ENCODE data around the gene FGF14.

FGF14 gene

GRCh38 chr13:102235689-102236088, 166.2 kb downstream of the FGF14 start:
- Histone ChIP-seq H3K4me1 (ENCODE audit: insufficient read depth, poor library complexity, severe bottlenecking) (peaks cover 22% of the 10 kb centered on the region), H3K36me3 (ENCODE audit: low read depth) (no peaks in the 10 kb centered on the region), H3K27me3 (ENCODE audit: insufficient read depth, poor library complexity, severe bottlenecking) (no peaks in the 10 kb centered on the region), H3K9me3 (ENCODE audit: severe bottlenecking) (no peaks in the 10 kb centered on the region), H3K4me3 (ENCODE audit: severe bottlenecking) (no peak overlapping the region), H3K27ac (ENCODE audit: poor library complexity, severe bottlenecking) (peak overlapping the region; percentile 61)
- ATAC-seq (ENCODE audit: low read depth) (peak; percentile 68), DNase-seq (ENCODE audit: low spot score) (no peak)
- no peak for TF ChIP-seq CTCF (IDR thresholded peaks at IDR 0.05; ENCODE audit: poor library complexity, severe bottlenecking)

GRCh38 chr13:102234618-102235017, 167.2 kb downstream of the FGF14 start:
- Histone ChIP-seq H3K4me3 (ENCODE audit: severe bottlenecking) (no peak overlapping the region), H3K36me3 (ENCODE audit: low read depth) (no peaks in the 10 kb centered on the region), H3K27ac (ENCODE audit: poor library complexity, severe bottlenecking) (peak overlapping the region; percentile 61), H3K27me3 (ENCODE audit: insufficient read depth, poor library complexity, severe bottlenecking) (no peaks in the 10 kb centered on the region), H3K9me3 (ENCODE audit: severe bottlenecking) (no peaks in the 10 kb centered on the region), H3K4me1 (ENCODE audit: insufficient read depth, poor library complexity, severe bottlenecking) (peaks cover 22% of the 10 kb centered on the region)
- TF ChIP-seq CTCF (IDR thresholded peaks at IDR 0.05; ENCODE audit: poor library complexity, severe bottlenecking): no peak
- DNase-seq (ENCODE audit: low spot score) (no peak), ATAC-seq (ENCODE audit: low read depth) (peak; percentile 90)

GRCh38 chr13:102233566-102234208, 168.2 kb downstream of the FGF14 start:
- TF ChIP-seq CTCF (IDR thresholded peaks at IDR 0.05; ENCODE audit: poor library complexity, severe bottlenecking): no peak
- H3K27ac ChIP-seq (ENCODE audit: poor library complexity, severe bottlenecking): peak overlapping the region; percentile 61
- H3K4me3 ChIP-seq (ENCODE audit: severe bottlenecking): no peak overlapping the region
- no peaks in the 10 kb centered on the region for H3K27me3 ChIP-seq (ENCODE audit: insufficient read depth, poor library complexity, severe bottlenecking)
- H3K9me3 ChIP-seq (ENCODE audit: severe bottlenecking): no peaks in the 10 kb centered on the region
- no peak for ATAC-seq (ENCODE audit: low read depth)
- peaks cover 22% of the 10 kb centered on the region for H3K4me1 ChIP-seq (ENCODE audit: insufficient read depth, poor library complexity, severe bottlenecking)
- no peaks in the 10 kb centered on the region for H3K36me3 ChIP-seq (ENCODE audit: low read depth)
- DNase-seq (ENCODE audit: low spot score): no peak

- TF ChIP-seq CTCF (IDR thresholded peaks at IDR 0.05; ENCODE audit: poor library complexity, severe bottlenecking): no peak
- Histone ChIP-seq H3K9me3 (ENCODE audit: severe bottlenecking) (no peaks in the 10 kb centered on the region), H3K27ac (ENCODE audit: poor library complexity, severe bottlenecking) (no peak overlapping the region), H3K36me3 (ENCODE audit: low read depth) (no peaks in the 10 kb centered on the region), H3K4me1 (ENCODE audit: insufficient read depth, poor library complexity, severe bottlenecking) (peaks cover 22% of the 10 kb centered on the region), H3K4me3 (ENCODE audit: severe bottlenecking) (no peak overlapping the region), H3K27me3 (ENCODE audit: insufficient read depth, poor library complexity, severe bottlenecking) (no peaks in the 10 kb centered on the region)
- DNase-seq (ENCODE audit: low spot score): no peak
- ATAC-seq (ENCODE audit: low read depth): no peak
Observed at GRCh38 chr13:102231479-102231878, 170.4 kb downstream of the FGF14 start.

- Histone ChIP-seq H3K27ac (ENCODE audit: poor library complexity, severe bottlenecking) (no peak overlapping the region), H3K27me3 (ENCODE audit: insufficient read depth, poor library complexity, severe bottlenecking) (no peaks in the 10 kb centered on the region), H3K36me3 (ENCODE audit: low read depth) (no peaks in the 10 kb centered on the region), H3K4me1 (ENCODE audit: insufficient read depth, poor library complexity, severe bottlenecking) (no peaks in the 10 kb centered on the region), H3K4me3 (ENCODE audit: severe bottlenecking) (no peak overlapping the region), H3K9me3 (ENCODE audit: severe bottlenecking) (no peaks in the 10 kb centered on the region)
- no peak for TF ChIP-seq CTCF (IDR thresholded peaks at IDR 0.05; ENCODE audit: poor library complexity, severe bottlenecking)
- DNase-seq (ENCODE audit: low spot score) (no peak), ATAC-seq (ENCODE audit: low read depth) (no peak)
Observed at GRCh38 chr13:102227741-102228140, 174.1 kb downstream of the FGF14 start.
